ENCODE results near the gene ASB2. TPM values are rescaled to one million over a fixed set of nuclear protein-coding genes. Genes with fewer than 3 reads are reported as not detected.
A peak's percentile ranks its signal among the peaks of the same experiment; 100 is the strongest.

ASB2 gene, protein sequence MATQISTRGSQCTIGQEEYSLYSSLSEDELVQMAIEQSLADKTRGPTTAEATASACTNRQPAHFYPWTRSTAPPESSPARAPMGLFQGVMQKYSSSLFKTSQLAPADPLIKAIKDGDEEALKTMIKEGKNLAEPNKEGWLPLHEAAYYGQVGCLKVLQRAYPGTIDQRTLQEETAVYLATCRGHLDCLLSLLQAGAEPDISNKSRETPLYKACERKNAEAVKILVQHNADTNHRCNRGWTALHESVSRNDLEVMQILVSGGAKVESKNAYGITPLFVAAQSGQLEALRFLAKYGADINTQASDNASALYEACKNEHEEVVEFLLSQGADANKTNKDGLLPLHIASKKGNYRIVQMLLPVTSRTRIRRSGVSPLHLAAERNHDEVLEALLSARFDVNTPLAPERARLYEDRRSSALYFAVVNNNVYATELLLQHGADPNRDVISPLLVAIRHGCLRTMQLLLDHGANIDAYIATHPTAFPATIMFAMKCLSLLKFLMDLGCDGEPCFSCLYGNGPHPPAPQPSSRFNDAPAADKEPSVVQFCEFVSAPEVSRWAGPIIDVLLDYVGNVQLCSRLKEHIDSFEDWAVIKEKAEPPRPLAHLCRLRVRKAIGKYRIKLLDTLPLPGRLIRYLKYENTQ
- total RNA-seq: 100 to 1,000 TPM; 115 to 187 TPM

DNA sequence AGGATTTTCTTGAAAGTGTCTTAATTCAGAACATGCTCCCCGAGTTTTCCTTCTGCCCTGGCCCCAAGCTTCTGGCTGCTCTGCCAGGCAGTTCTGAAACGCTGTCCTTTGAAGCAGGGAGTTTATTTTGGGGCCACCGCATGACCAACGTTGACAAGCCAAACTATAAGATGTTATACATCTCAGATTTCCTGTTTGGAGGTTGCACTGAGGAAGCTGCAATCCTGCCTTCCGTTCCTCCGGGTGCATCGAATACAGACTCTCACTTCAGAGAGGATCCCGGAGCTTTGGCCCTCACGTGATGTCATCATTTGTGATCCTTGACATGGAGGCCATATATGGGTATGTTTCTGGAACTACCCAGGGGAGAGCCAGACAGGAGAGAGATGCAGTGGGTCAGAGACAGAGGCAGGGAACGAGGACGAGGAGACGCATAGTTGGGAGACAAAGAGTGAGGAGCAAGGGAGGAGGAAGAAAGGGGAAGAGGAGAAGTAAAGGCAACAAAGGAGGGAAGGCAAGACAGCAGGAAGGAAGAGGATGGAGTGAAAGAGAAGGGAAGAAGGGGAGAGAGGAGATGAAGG, at the start of gene ASB2:
Gene ASB2, minus strand, starts transcription at position 94 of the 581 bp plus-strand sequence. CDS start 12,031 bp downstream, outside the sequence.
- peak within 1 kb of the TSS; percentile 53 to 54 for H3K4me3 ChIP-seq
- peak; percentile 66 for DNase-seq (ENCODE audit: low spot score)
- no peaks in the 10 kb centered on the region for H3K27me3 ChIP-seq
- TF ChIP-seq, protein P1, sequence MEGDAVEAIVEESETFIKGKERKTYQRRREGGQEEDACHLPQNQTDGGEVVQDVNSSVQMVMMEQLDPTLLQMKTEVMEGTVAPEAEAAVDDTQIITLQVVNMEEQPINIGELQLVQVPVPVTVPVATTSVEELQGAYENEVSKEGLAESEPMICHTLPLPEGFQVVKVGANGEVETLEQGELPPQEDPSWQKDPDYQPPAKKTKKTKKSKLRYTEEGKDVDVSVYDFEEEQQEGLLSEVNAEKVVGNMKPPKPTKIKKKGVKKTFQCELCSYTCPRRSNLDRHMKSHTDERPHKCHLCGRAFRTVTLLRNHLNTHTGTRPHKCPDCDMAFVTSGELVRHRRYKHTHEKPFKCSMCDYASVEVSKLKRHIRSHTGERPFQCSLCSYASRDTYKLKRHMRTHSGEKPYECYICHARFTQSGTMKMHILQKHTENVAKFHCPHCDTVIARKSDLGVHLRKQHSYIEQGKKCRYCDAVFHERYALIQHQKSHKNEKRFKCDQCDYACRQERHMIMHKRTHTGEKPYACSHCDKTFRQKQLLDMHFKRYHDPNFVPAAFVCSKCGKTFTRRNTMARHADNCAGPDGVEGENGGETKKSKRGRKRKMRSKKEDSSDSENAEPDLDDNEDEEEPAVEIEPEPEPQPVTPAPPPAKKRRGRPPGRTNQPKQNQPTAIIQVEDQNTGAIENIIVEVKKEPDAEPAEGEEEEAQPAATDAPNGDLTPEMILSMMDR (IDR thresholded peaks at IDR 0.05): no peak
- peak within 1 kb of the TSS; percentile 86 to 88 for H3K27ac ChIP-seq
- H3K4me1 ChIP-seq: peaks cover 0 to 45% of the 10 kb centered on the region in 2 donors
- no peaks in the 10 kb centered on the region for H3K9me3 ChIP-seq
- no peaks in the 10 kb centered on the region for H3K36me3 ChIP-seq

DNA sequence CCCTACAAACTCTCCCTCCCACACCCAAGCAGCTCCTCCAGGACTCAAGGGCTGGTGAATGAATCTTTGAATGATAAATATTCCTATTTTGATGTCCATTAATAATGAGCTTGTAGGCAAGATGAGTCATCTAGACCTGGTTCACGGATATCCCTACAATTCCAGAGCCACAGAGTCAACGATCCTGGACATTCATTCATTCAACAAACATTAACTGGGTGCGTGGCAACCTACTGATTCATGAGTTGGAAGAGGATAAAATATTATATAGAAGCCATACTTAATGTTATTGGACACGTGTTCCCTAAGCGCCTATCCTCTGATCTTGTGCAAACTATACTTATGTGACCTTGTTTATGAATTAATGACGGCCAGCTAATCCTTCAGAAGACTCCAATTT, 49.4 kb upstream of the ASB2 start:
- DNase-seq (ENCODE audit: low spot score): no peak
- Histone ChIP-seq H3K9me3 (no peaks in the 10 kb centered on the region), H3K36me3 (no peaks in the 10 kb centered on the region), H3K27me3 (no peaks in the 10 kb centered on the region), H3K4me3 (peak overlapping the region; percentile 61 to 72), H3K4me1 (peaks cover 0 to 9% of the 10 kb centered on the region in 2 donors), H3K27ac (no peak overlapping the region)
- TF ChIP-seq, protein P1 (IDR thresholded peaks at IDR 0.05): no peak

DNA sequence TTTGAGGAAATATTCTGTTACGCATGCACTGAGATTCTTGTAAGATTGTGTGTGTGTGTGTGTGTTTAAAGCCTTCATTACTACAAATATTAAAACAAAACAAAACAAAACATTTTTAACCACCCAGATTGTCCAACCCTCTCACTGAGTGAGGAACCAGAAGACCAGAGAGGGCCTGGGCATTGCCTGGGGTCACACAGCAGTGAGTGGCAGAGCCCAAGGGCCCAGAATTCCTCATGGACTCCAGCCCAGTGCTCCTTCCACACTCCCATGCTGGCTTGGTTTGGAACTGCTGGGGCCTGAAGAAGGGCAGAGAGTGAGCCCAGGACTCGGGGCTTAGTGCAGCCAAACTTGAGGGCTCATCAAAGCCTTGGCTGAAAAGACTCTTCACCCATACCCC, 48.2 kb upstream of the ASB2 start:
- Histone ChIP-seq H3K4me3 (no peak overlapping the region), H3K4me1 (peaks cover 0 to 9% of the 10 kb centered on the region in 2 donors), H3K36me3 (no peaks in the 10 kb centered on the region), H3K9me3 (no peaks in the 10 kb centered on the region), H3K27me3 (no peaks in the 10 kb centered on the region), H3K27ac (no peak overlapping the region)
- TF ChIP-seq, protein P1 (IDR thresholded peaks at IDR 0.05): no peak
- DNase-seq (ENCODE audit: low spot score): no peak

DNA sequence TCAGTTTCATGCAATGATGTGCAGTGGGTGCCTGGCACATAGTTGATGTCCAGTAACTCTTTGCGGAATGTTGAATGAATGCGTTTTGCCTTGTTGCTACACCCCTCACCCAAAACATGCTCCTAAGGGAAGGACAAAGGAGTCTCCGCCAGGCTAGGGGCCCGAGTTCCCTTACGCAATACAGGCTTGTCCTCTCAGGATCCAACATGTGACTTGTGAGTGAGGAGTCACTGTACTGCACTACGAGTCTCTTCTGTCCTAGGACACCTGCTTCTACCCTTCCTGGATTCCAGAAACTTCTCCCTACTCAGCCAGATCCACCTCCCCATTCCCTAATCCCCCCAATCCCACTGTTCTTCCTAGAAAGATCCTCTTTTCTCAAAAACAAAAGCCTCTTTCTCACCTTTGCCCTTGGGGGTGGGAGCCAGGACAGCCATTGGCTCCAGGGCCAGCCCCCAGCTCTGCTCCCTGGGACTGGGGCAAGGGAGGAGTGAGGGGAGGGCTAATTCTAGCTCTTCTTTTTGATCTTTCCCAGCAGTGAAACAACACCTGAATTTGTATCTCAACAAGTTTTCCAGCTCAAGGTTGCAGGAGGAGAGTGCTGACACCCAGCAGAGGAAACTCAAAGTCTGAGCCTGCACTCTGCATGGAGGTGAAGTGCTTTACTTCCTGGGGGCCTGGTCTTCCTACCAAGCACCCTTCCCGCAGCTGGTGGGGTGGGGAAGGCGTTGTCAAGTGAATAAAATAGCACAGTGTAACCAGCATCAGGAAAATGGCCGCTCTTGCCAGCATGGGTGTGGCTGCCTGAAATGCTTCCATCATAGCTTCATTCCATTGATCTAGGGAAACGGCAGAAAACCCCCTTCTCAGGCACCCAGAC, 46.4 kb upstream of the ASB2 start:
- Histone ChIP-seq H3K4me3 (no peak overlapping the region), H3K36me3 (no peaks in the 10 kb centered on the region), H3K27ac (no peak overlapping the region), H3K9me3 (no peaks in the 10 kb centered on the region), H3K27me3 (no peaks in the 10 kb centered on the region), H3K4me1 (peaks cover 0 to 9% of the 10 kb centered on the region in 2 donors)
- TF ChIP-seq, protein P1 (IDR thresholded peaks at IDR 0.05): no peak
- DNase-seq (ENCODE audit: low spot score): no peak

DNA sequence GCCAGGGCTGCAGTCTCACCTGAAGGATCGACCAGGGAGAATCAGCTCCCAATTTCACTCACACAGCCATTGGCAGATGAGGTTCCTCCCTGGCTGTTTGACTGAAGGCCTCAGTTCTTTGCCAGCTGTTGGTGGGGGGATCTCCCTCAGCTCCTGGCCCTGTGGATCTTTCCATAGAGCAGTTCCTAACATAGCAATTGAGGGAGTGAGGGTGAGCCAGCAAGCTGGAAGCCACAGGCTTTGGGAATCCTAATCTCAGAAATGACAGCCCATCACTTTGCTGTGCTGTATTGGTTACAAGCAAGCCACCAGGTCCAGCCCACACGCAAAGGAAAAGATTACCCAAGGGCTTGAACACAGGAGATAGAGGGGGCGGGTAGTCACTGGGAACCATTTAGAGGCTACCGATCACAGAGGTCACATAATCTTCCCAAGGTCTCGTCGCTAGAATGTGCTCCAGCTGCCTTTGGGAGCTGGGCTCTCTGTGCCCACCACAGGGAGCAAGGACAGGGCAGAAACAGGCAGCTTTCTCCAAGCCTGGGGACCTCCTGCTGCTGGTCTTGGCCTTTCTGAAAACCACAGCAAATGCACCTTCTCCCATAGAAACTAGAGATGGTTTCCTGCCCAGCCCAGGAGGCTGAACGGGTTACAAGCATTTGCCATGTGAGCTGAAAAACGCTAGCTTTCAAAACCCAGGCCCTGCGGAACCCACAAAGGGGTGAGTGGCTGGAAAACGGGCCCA, 45.2 kb upstream of the ASB2 start:
- H3K27me3 ChIP-seq: no peaks in the 10 kb centered on the region
- H3K4me1 ChIP-seq: peaks cover 0 to 3% of the 10 kb centered on the region in 2 donors
- H3K27ac ChIP-seq: no peak overlapping the region
- TF ChIP-seq, protein P1 (IDR thresholded peaks at IDR 0.05): no peak
- H3K9me3 ChIP-seq: no peaks in the 10 kb centered on the region
- no peak for DNase-seq (ENCODE audit: low spot score)
- no peaks in the 10 kb centered on the region for H3K36me3 ChIP-seq
- no peak overlapping the region for H3K4me3 ChIP-seq
